ENCODE measurements around the gene BCLAF3.

BCLAF3 gene

DNA sequence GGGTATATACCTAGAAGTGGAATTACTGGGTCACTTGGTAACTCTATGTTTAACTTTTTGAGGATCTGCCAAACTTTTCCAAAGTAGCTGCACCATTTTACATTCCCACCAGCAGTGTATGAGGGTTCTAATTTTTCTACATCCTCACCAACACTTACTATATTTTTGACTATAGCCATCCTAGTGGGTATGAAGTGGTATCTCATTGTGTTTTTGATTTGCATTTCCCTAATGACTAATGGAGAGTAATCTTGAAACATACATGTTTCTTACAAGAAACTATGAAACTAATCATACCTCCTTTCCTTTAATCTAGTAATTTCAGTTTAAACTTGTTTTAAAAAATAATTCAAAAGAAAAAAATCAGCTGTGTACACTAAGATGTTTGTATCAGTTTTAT lies 17.9 kb downstream of the BCLAF3 start:
- TF ChIP-seq ZBTB7A (IDR thresholded peaks at IDR 0.05; ENCODE audit: low read depth), result no peak
- TF ChIP-seq, protein P1, sequence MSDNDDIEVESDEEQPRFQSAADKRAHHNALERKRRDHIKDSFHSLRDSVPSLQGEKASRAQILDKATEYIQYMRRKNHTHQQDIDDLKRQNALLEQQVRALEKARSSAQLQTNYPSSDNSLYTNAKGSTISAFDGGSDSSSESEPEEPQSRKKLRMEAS (IDR thresholded peaks at IDR 0.05), result no peak
- TF ChIP-seq CREB1 (IDR thresholded peaks at IDR 0.05; ENCODE audit: low read depth), result no peak
- TF ChIP-seq, protein P2, sequence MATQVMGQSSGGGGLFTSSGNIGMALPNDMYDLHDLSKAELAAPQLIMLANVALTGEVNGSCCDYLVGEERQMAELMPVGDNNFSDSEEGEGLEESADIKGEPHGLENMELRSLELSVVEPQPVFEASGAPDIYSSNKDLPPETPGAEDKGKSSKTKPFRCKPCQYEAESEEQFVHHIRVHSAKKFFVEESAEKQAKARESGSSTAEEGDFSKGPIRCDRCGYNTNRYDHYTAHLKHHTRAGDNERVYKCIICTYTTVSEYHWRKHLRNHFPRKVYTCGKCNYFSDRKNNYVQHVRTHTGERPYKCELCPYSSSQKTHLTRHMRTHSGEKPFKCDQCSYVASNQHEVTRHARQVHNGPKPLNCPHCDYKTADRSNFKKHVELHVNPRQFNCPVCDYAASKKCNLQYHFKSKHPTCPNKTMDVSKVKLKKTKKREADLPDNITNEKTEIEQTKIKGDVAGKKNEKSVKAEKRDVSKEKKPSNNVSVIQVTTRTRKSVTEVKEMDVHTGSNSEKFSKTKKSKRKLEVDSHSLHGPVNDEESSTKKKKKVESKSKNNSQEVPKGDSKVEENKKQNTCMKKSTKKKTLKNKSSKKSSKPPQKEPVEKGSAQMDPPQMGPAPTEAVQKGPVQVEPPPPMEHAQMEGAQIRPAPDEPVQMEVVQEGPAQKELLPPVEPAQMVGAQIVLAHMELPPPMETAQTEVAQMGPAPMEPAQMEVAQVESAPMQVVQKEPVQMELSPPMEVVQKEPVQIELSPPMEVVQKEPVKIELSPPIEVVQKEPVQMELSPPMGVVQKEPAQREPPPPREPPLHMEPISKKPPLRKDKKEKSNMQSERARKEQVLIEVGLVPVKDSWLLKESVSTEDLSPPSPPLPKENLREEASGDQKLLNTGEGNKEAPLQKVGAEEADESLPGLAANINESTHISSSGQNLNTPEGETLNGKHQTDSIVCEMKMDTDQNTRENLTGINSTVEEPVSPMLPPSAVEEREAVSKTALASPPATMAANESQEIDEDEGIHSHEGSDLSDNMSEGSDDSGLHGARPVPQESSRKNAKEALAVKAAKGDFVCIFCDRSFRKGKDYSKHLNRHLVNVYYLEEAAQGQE (IDR thresholded peaks at IDR 0.05; ENCODE audit: low read depth), result no peak

DNA sequence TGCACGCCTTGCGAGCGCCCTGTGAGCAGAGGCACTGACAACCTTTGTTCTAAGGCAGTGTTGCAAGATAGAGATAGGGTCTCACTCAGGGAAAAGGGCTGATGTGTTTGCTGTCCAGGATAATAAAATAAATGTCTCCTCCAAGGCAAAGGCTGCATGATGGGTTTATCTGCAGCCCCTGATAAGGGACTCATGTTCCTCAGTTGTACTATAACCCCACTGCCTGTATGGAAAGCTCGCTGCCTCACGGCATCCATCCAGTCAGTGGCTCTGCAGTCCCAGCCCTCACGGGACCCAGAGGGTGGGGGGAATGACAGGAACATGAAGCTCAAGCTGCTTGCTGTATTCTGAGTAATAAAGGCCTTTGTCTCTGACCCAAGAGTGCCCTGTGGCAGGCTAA lies 22.6 kb downstream of the BCLAF3 start:
- TF ChIP-seq CREB1 (IDR thresholded peaks at IDR 0.05; ENCODE audit: low read depth) (no peak), TAF1 (IDR thresholded peaks at IDR 0.05; ENCODE audit: low read depth) (no peak), EP300 (IDR thresholded peaks at IDR 0.05; ENCODE audit: borderline replicate concordance) (no peak), FOXM1 (IDR thresholded peaks at IDR 0.05; ENCODE audit: borderline replicate concordance, low read depth) (no peak), YY1 (IDR thresholded peaks at IDR 0.05; ENCODE audit: low read depth) (no peak), TEAD4 (IDR thresholded peaks at IDR 0.05) (no peak), EGR1 (IDR thresholded peaks at IDR 0.05) (no peak), RAD21 (IDR thresholded peaks at IDR 0.05; ENCODE audit: low read depth) (no peak), NFIC (IDR thresholded peaks at IDR 0.05) (no peak), ZBTB7A (IDR thresholded peaks at IDR 0.05; ENCODE audit: low read depth) (no peak), CEBPB (IDR thresholded peaks at IDR 0.05) (no peak), TCF12 (IDR thresholded peaks at IDR 0.05; ENCODE audit: low read depth) (no peak)
- TF ChIP-seq, protein P1 (IDR thresholded peaks at IDR 0.05), result no peak
- TF ChIP-seq, protein P2 (IDR thresholded peaks at IDR 0.05; ENCODE audit: low read depth), result no peak
- TF ChIP-seq, protein P3, sequence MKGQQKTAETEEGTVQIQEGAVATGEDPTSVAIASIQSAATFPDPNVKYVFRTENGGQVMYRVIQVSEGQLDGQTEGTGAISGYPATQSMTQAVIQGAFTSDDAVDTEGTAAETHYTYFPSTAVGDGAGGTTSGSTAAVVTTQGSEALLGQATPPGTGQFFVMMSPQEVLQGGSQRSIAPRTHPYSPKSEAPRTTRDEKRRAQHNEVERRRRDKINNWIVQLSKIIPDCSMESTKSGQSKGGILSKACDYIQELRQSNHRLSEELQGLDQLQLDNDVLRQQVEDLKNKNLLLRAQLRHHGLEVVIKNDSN (IDR thresholded peaks at IDR 0.05), result no peak

DNA sequence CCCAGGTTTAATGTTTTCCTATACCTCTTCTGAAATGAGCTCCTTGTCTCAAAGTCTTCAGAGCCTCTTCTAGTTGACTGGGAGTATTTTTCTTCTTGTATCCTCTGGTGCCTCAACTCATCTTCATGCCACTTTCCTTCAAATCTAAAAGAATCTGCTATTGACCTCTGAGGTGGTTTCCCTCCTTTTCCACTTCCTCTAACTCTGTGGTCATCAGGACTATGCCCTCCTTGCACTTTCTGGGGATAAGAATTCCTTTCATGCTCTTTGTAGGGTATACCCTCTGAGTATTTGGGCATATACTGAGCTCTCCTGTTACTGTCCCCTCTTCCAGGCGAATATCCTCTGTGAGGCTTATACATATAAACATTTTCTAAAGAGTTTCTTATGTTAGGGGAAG lies 24.8 kb downstream of the BCLAF3 start:
- TF ChIP-seq EP300 (IDR thresholded peaks at IDR 0.05; ENCODE audit: borderline replicate concordance) (no peak), CREB1 (IDR thresholded peaks at IDR 0.05; ENCODE audit: low read depth) (no peak), ZBTB7A (IDR thresholded peaks at IDR 0.05; ENCODE audit: low read depth) (no peak), TEAD4 (IDR thresholded peaks at IDR 0.05) (no peak), RAD21 (IDR thresholded peaks at IDR 0.05; ENCODE audit: low read depth) (no peak), FOXM1 (IDR thresholded peaks at IDR 0.05; ENCODE audit: borderline replicate concordance, low read depth) (no peak), CEBPB (IDR thresholded peaks at IDR 0.05) (no peak), EGR1 (IDR thresholded peaks at IDR 0.05) (no peak), NFIC (IDR thresholded peaks at IDR 0.05) (no peak), YY1 (IDR thresholded peaks at IDR 0.05; ENCODE audit: low read depth) (no peak), TAF1 (IDR thresholded peaks at IDR 0.05; ENCODE audit: low read depth) (no peak), TCF12 (IDR thresholded peaks at IDR 0.05; ENCODE audit: low read depth) (no peak)
- TF ChIP-seq, protein P1 (IDR thresholded peaks at IDR 0.05), result no peak
- TF ChIP-seq, protein P3 (IDR thresholded peaks at IDR 0.05), result no peak

DNA sequence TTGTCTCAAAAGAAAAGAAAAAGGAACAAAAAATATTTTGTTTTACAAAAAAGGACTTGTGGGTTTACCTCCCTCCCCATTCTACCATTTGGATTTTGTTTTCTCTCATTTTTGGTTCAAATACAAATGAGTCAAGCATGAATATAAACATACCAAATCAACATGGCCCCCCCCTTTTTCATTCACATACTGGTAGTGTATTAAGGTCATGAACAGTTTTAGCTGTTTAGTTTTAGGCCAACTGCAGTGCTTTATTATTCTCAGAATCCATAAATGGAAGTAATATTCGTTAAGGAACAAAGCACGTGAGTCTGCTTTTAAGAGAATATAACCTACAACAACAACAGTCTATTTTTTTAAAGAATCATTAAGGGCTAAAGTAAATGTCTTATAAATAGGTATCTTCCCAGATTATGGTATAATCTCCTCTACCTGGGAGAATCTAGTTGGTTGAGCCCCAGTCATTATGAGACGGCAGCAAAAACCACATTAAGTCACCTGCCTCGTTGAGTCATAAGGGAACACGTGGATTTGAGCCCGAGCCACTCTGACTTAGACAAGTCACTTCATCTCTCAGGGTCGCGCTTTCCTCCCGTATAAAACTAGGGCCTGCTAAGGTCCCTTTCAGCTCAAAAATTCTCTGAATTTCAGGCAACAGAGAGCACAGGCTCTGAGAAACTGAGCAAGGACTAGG lies 26.7 kb downstream of the BCLAF3 start:
- TF ChIP-seq, protein P3 (IDR thresholded peaks at IDR 0.05), result no peak
- TF ChIP-seq EP300 (IDR thresholded peaks at IDR 0.05; ENCODE audit: borderline replicate concordance) (no peak), CREB1 (IDR thresholded peaks at IDR 0.05; ENCODE audit: low read depth) (no peak), TCF12 (IDR thresholded peaks at IDR 0.05; ENCODE audit: low read depth) (no peak), TAF1 (IDR thresholded peaks at IDR 0.05; ENCODE audit: low read depth) (no peak), NFIC (IDR thresholded peaks at IDR 0.05) (no peak), ZBTB7A (IDR thresholded peaks at IDR 0.05; ENCODE audit: low read depth) (no peak), RAD21 (IDR thresholded peaks at IDR 0.05; ENCODE audit: low read depth) (no peak), YY1 (IDR thresholded peaks at IDR 0.05; ENCODE audit: low read depth) (no peak), EGR1 (IDR thresholded peaks at IDR 0.05) (no peak)
- TF ChIP-seq, protein P1 (IDR thresholded peaks at IDR 0.05), result no peak
- TF ChIP-seq, protein P2 (IDR thresholded peaks at IDR 0.05; ENCODE audit: low read depth), result no peak
